ENCODE measurements around the gene CDKAL1.

CDKAL1 gene

GRCh38 chr6:21185861-21186478 is 651.7 kb downstream of the CDKAL1 start:
- TF ChIP-seq OSR1 (CRISPR knock-in tag; IDR thresholded peaks at IDR 0.05) (no peak), ZNF70 (CRISPR knock-in tag; IDR thresholded peaks at IDR 0.05) (no peak), ISL1 (CRISPR knock-in tag; IDR thresholded peaks at IDR 0.05) (no peak), CSRNP3 (CRISPR knock-in tag; IDR thresholded peaks at IDR 0.05) (no peak), ZNF8 (CRISPR knock-in tag; IDR thresholded peaks at IDR 0.05) (no peak), TOX (CRISPR knock-in tag; IDR thresholded peaks at IDR 0.05; ENCODE audit: borderline replicate concordance) (no peak), RARB (CRISPR knock-in tag; IDR thresholded peaks at IDR 0.05) (no peak), ESRRG (CRISPR knock-in tag; IDR thresholded peaks at IDR 0.05) (no peak), GLIS3 (CRISPR knock-in tag; IDR thresholded peaks at IDR 0.05) (no peak), ZC3H10 (CRISPR knock-in tag; IDR thresholded peaks at IDR 0.05) (no peak), PATZ1 (CRISPR knock-in tag; IDR thresholded peaks at IDR 0.05; ENCODE audit: borderline replicate concordance) (no peak), CREB5 (CRISPR knock-in tag; IDR thresholded peaks at IDR 0.05; ENCODE audit: low read depth) (no peak), BACH2 (CRISPR knock-in tag; IDR thresholded peaks at IDR 0.05; ENCODE audit: borderline replicate concordance) (no peak), TSHZ2 (CRISPR knock-in tag; IDR thresholded peaks at IDR 0.05) (no peak), ZFP3 (CRISPR knock-in tag; IDR thresholded peaks at IDR 0.05) (no peak), ARNTL (CRISPR knock-in tag; IDR thresholded peaks at IDR 0.05; ENCODE audit: borderline replicate concordance, low read depth) (no peak), CSDC2 (CRISPR knock-in tag; IDR thresholded peaks at IDR 0.05) (no peak), POU6F1 (CRISPR knock-in tag; IDR thresholded peaks at IDR 0.05; ENCODE audit: borderline replicate concordance, low read depth) (no peak)
- no peak for ATAC-seq

- ATAC-seq = no peak
- TF ChIP-seq POU6F1 (CRISPR knock-in tag; IDR thresholded peaks at IDR 0.05; ENCODE audit: borderline replicate concordance, low read depth) = no peak
- no peak for TF ChIP-seq ZFP3 (CRISPR knock-in tag; IDR thresholded peaks at IDR 0.05)
- TF ChIP-seq CSRNP3 (CRISPR knock-in tag; IDR thresholded peaks at IDR 0.05) = no peak
- TF ChIP-seq ARNTL (CRISPR knock-in tag; IDR thresholded peaks at IDR 0.05; ENCODE audit: borderline replicate concordance, low read depth) = no peak
- TF ChIP-seq CREB5 (CRISPR knock-in tag; IDR thresholded peaks at IDR 0.05; ENCODE audit: low read depth) = no peak
- no peak for TF ChIP-seq ESRRG (CRISPR knock-in tag; IDR thresholded peaks at IDR 0.05)
- no peak for TF ChIP-seq PPARA (CRISPR knock-in tag; IDR thresholded peaks at IDR 0.05; ENCODE audit: borderline replicate concordance)
- no peak for TF ChIP-seq ZNF8 (CRISPR knock-in tag; IDR thresholded peaks at IDR 0.05)
- no peak for TF ChIP-seq ISL1 (CRISPR knock-in tag; IDR thresholded peaks at IDR 0.05)
- TF ChIP-seq TSHZ2 (CRISPR knock-in tag; IDR thresholded peaks at IDR 0.05) = no peak
- no peak for TF ChIP-seq TCF4 (CRISPR knock-in tag; IDR thresholded peaks at IDR 0.05; ENCODE audit: borderline replicate concordance)
- no peak for TF ChIP-seq BACH2 (CRISPR knock-in tag; IDR thresholded peaks at IDR 0.05; ENCODE audit: borderline replicate concordance)
- TF ChIP-seq ZC3H10 (CRISPR knock-in tag; IDR thresholded peaks at IDR 0.05) = no peak
- TF ChIP-seq RARB (CRISPR knock-in tag; IDR thresholded peaks at IDR 0.05) = no peak
These were observed 652.3 kb downstream of the CDKAL1 start for GRCh38 chr6:21186479-21187055.

Data from SK-N-SH treated with all-trans-retinoic acid at 6 μM for 48 hours (cell line).